GM12801 (cell line): ENCODE data around the gene TMEM272.

Source experiments
- TF ChIP-seq, protein P1 (sequence below): IDR thresholded peaks from one replicate; pipeline ENCODE4 v1.5.1; 2011; ENCODE audit warnings: control low read depth; ENCODE audit not compliant: insufficient read length; ENCODE audit errors: extremely low read depth

Gene TMEM272

DNA sequence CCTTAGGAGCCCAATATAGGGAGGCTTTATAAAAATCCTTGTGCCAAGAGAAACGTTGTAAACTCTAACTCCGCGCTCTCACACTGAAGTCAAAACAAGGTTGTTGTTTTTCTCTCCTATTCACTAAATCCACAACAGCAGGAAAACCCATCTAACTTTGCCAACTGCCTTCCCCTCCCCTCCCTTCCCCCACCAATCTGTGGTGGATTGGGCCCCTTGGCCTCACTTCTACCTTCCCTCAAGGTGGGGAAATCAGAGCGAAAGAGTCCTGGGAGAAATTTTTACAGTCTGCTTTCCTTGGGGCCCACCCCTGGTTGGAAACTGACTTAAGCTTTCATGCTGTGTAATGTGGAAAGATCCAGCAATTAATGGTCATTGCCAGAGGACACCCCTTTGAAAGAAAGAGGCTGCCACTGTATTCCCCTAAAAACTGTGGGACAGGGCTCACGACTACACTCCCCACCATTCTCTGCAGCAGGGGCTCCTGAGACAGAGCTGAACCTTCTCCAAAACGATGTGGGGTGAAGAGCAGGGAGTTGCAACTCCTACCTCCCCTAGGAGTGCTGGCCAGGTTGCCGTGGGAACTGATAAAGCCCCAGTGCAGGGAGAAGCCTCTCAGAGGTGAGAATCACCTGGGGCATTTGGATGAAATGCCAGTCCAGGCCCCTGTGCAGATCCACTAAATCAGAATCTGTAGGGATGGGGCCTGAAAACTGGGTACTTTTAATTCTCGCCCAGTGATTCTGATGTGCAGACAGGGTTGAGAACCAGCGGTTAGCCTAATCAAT lies 42.2 kb downstream of the TMEM272 start:
- TF ChIP-seq, protein P1, sequence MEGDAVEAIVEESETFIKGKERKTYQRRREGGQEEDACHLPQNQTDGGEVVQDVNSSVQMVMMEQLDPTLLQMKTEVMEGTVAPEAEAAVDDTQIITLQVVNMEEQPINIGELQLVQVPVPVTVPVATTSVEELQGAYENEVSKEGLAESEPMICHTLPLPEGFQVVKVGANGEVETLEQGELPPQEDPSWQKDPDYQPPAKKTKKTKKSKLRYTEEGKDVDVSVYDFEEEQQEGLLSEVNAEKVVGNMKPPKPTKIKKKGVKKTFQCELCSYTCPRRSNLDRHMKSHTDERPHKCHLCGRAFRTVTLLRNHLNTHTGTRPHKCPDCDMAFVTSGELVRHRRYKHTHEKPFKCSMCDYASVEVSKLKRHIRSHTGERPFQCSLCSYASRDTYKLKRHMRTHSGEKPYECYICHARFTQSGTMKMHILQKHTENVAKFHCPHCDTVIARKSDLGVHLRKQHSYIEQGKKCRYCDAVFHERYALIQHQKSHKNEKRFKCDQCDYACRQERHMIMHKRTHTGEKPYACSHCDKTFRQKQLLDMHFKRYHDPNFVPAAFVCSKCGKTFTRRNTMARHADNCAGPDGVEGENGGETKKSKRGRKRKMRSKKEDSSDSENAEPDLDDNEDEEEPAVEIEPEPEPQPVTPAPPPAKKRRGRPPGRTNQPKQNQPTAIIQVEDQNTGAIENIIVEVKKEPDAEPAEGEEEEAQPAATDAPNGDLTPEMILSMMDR = no peak

- TF ChIP-seq, protein P1 = no peak
Measured at GRCh38 chr13:51801631-51802099, 43.3 kb downstream of the TMEM272 start.

- TF ChIP-seq, protein P1 = no peak
Measured at GRCh38 chr13:51800486-51800885, 44.5 kb downstream of the TMEM272 start.

DNA sequence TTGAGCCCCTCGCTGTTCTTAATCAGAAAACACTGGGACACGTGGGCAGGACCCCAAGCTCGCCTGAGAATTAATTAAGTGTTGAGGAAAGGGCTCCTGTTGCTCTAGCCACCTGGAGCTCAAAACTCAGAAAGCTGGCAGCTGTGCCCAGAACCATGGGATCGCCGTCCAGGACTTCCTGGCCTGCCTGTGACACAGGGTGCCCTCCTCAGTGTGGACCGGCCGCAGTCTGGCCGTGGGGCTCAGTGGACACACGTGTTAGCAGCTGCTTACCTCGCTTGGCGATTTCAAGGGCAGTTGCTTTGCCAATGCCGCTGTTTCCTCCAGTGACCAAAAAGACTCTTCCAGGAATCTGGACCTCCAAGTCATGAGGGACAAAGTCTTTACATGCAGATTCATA lies 45.7 kb downstream of the TMEM272 start:
- TF ChIP-seq, protein P1 = no peak

GRCh38 chr13:51797664-51798488 lies 47.1 kb downstream of the TMEM272 start:
- TF ChIP-seq, protein P1 = no peak

DNA sequence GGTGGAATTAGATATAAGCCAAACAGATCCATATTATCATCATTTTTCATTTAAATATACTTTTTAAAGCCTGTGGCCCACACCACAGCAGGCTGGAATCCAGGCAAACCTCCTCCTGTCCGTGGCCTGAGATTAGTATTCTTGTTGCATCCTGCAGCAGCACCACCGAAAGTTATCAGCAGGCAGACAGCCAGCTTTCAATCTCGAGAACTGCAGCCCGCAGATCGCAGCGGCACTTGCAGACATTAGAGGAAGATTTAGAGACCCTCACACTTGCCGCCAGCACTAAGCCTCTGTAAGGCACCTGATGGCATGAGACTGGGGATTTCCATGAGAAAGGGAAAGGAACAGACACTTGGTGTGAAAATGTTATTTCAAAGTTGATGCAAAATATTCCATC lies 48.4 kb downstream of the TMEM272 start:
- TF ChIP-seq, protein P1 = no peak

DNA sequence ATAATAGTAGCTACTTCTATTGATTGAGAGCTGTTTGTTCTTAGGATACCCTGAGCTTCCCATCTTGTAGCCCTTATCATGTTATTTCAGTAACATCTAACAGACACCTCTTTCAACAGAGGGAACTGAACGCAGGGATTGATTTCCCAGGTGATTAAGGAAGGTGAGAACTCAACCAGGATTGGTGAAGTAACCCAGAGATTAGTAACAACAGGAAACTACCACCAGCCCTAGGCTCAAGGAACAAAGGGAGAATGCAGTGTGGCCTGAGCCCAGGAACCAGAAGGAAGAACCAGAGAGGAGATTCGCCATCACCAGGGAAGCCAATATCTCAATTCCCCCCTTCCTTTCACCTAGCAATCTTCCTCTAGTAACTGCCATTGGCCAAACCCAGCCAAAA lies 49.6 kb downstream of the TMEM272 start:
- TF ChIP-seq, protein P1 = no peak
